Karpas-422 (cell line): ENCODE results near the gene PTDSS2. TPM values are rescaled to one million over a fixed set of nuclear protein-coding genes. Genes with fewer than 3 reads are reported as not detected.
"Not testable (repeated sequence)": the region's sequence is repeated elsewhere in the genome, so short reads cannot be mapped to it uniquely, and the experiment has no call there.

Source experiments
- DNase-seq: peaks from one replicate; pipeline ENCODE4 v3.0.0-alpha.2; 2015
- H2AFZ ChIP-seq: fragments of 200-600 bp; sonication (generic); 2 replicates; pipeline ENCODE4 v1.6.1; 2014; ENCODE audit warnings: antibody characterized with exemption, low read length, mixed read lengths
- H3K27ac ChIP-seq: fragments of 200-600 bp; sonication (generic); 2 replicates; pipeline ENCODE4 v1.5.1; 2014; ENCODE audit warnings: mild to moderate bottlenecking, low read length, moderate library complexity
- H3K27me3 ChIP-seq: fragments of 200-600 bp; sonication (generic); 2 replicates; pipeline ENCODE4 v1.6.1; 2014; ENCODE audit warnings: low read length, mixed read lengths
- H3K36me3 ChIP-seq: fragments of 200-600 bp; sonication (generic); 2 replicates; pipeline ENCODE4 v1.6.1; 2014; ENCODE audit warnings: low read length, mixed read lengths; ENCODE audit not compliant: insufficient read depth
- H3K4me1 ChIP-seq: fragments of 200-600 bp; sonication (generic); 2 replicates; pipeline ENCODE4 v1.6.1; 2014; ENCODE audit warnings: mild to moderate bottlenecking, low read length, mixed read lengths
- H3K4me2 ChIP-seq: fragments of 200-600 bp; sonication (generic); 2 replicates; pipeline ENCODE4 v1.6.1; 2014; ENCODE audit warnings: low read length, low read depth, mild to moderate bottlenecking; ENCODE audit not compliant: poor library complexity, severe bottlenecking
- H3K4me3 ChIP-seq: fragments of 200-600 bp; sonication (generic); 2 replicates; pipeline ENCODE4 v1.5.1; 2014; ENCODE audit warnings: mild to moderate bottlenecking, antibody characterized with exemption, low read length, mixed read lengths
- H3K79me2 ChIP-seq: fragments of 200-600 bp; sonication (generic); 2 replicates; pipeline ENCODE4 v1.6.1; 2014; ENCODE audit warnings: mild to moderate bottlenecking, low read length, mixed read lengths
- H3K9ac ChIP-seq: fragments of 200-600 bp; sonication (generic); 2 replicates; pipeline ENCODE4 v1.6.0; 2014; ENCODE audit warnings: low read length
- H3K9me2 ChIP-seq: fragments of 200-600 bp; sonication (generic), shearing (Covaris generic); replicated peaks from 2 replicates; pipeline ENCODE4 v1.6.0; 2014; ENCODE audit warnings: mild to moderate bottlenecking, low read length, moderate library complexity; ENCODE audit not compliant: insufficient read depth
- H3K9me3 ChIP-seq: fragments of 300-700, 200-600 bp; sonication (generic); 2 replicates; pipeline ENCODE4 v1.6.1; 2014; ENCODE audit warnings: low read length, mixed read lengths
- H4K20me1 ChIP-seq: fragments of 200-600 bp; sonication (generic); 2 replicates; pipeline ENCODE4 v1.6.1; 2014; ENCODE audit warnings: mild to moderate bottlenecking, antibody characterized with exemption, low read length, low read depth; ENCODE audit not compliant: insufficient read depth
- total RNA-seq: library from RNA; depleted of rRNA; stranded (reverse); fragments of >200 nt; shearing (Covaris generic); gene quantifications from 2 replicates; pipeline ENCODE4 v1.2.3, GENCODE V29; 2014; ENCODE audit warnings: low replicate concordance

PTDSS2 gene
- total RNA-seq, 1 experiment from 2014 or later: 13.5 TPM

- Histone ChIP-seq H3K27me3 (no peaks in the 10 kb centered on the region), H3K4me3 (peak overlapping the region; percentile 53; the same call in 1 of the 2 replicates), H3K79me2 (no peaks in the 10 kb centered on the region), H4K20me1 (no peaks in the 10 kb centered on the region), H3K36me3 (no peaks in the 10 kb centered on the region), H3K4me2 (peak overlapping the region; percentile 66), H3K4me1 (peaks cover 7% of the 10 kb centered on the region), H3K9me2 (no peaks in the 10 kb centered on the region), H3K27ac (no peak overlapping the region), H3K9me3 (no peaks in the 10 kb centered on the region; the same call in 1 of the 2 replicates), H2AFZ (peak overlapping the region; percentile 61; the same call in 1 of the 2 replicates), H3K9ac (peak overlapping the region; percentile 57)
- peak; percentile 96 for DNase-seq
Observed at GRCh38 chr11:406796-407650, 43.1 kb upstream of the PTDSS2 start.

- Histone ChIP-seq H3K9ac (no peak overlapping the region), H3K4me3 (no peak overlapping the region), H4K20me1 (no peaks in the 10 kb centered on the region), H3K9me3 (no peaks in the 10 kb centered on the region; the same call in 1 of the 2 replicates), H3K9me2 (no peaks in the 10 kb centered on the region), H3K4me2 (no peak overlapping the region), H3K79me2 (no peaks in the 10 kb centered on the region), H3K27ac (no peak overlapping the region), H3K4me1 (peaks cover 7% of the 10 kb centered on the region), H3K27me3 (no peaks in the 10 kb centered on the region), H2AFZ (no peak overlapping the region), H3K36me3 (no peaks in the 10 kb centered on the region)
- no peak for DNase-seq
Observed at GRCh38 chr11:407651-408123, 42.4 kb upstream of the PTDSS2 start.

DNA sequence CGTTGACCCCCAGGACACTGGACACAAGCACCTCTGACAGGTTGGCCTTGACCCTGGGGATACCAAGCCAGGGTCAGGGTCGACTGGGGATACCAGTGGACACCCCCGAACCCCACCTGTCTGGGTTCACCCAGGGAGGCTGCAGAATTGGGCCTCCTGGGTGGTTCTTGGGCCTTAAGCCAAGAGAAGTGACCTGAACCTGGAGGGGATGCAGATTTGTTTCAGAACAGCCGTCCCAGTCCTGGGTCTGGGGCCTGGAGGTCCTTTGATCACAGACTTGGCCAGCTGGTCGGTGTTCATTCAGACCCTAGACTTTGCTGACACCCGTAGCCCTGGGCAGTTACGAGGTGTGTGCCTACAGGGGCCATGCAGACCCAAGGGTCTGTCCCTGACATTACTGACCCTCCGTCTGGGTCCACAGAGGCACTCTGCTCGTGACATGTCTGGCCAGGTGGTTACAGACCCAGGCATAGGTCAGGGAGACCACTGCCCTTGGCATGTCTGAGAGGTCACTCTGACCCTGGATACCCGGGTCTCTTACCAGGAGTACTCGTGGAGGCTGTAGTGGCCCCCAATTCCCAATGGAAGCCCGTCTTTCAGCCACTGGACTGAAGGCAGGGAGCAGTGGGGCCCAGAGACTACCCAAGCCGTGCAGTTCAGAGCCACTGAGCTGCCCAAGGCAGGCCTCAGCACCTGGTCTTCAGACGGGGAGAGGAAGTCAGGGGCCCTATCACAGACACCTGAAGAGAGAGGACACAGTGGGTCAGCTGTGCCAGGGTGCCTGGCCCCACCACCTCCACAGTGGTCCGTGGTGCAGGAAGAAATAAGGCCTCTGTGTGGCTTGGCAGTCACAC is 41.7 kb upstream of the PTDSS2 start:
- Histone ChIP-seq H3K4me1 (peaks cover 7% of the 10 kb centered on the region), H3K79me2 (no peaks in the 10 kb centered on the region), H3K27ac (no peak overlapping the region), H3K4me2 (no peak overlapping the region), H4K20me1 (0 out of 2 replicates have a peak, but pooled peaks cover 3% of the 10 kb centered on the region), H3K9ac (no peak overlapping the region), H3K4me3 (no peak overlapping the region), H3K9me2 (no peaks in the 10 kb centered on the region), H3K9me3 (no peaks in the 10 kb centered on the region; the same call in 1 of the 2 replicates), H3K36me3 (no peaks in the 10 kb centered on the region), H2AFZ (no peak overlapping the region), H3K27me3 (no peaks in the 10 kb centered on the region)
- no peak for DNase-seq

GRCh38 chr11:409008-409599 is 41.0 kb upstream of the PTDSS2 start:
- Histone ChIP-seq H3K27ac (no peak overlapping the region), H3K9me2 (no peaks in the 10 kb centered on the region), H2AFZ (no peak overlapping the region), H3K79me2 (no peaks in the 10 kb centered on the region), H3K9ac (no peak overlapping the region), H3K36me3 (no peaks in the 10 kb centered on the region), H3K27me3 (no peaks in the 10 kb centered on the region), H3K4me3 (no peak overlapping the region), H3K9me3 (no peaks in the 10 kb centered on the region), H3K4me2 (no peak overlapping the region), H4K20me1 (0 out of 2 replicates have a peak, but pooled peaks cover 3% of the 10 kb centered on the region), H3K4me1 (peaks cover 7% of the 10 kb centered on the region)
- no peak for DNase-seq

DNA sequence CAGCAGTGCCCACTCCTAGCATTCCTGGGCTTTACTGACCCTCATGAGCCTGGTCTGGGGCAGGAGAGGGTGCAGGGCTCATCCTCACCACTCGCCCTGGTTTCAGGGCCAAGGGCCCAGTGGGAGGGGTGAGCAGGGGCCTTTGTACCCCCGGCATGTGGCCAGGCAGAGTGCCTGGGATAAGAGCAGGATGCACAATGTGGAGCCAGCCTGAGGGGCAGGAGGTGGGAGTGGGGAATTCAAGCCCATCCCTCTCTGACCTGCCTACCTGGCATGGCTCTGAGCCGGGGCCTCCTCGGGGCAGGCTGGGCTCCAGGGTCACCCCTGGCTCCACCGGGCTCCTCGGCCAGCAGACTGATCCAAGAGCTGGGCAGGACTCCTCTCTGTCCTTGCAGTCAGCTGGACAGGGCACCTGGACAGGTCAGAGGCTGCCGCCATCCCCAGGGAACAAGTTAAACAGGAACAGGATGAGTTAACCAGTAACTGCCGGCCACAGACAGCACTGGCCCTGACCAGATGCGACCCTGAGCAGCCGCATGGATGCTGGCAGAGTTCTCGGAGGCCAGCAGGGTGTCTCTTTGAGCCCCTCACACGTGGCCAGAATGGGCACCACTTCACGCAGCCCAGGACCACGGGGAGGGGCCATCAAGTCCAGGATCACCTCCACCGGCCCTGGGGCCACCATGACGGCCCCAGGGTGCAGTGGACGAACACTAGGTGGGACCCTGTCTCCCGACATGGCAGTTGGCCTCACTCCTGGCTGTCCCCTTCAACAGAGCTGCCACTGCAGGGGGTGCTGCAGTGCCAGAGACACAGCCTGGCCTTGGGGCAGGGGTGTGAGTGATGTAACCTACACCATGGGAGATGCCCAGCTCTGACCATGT is 40.2 kb upstream of the PTDSS2 start:
- no peaks in the 10 kb centered on the region for H3K27me3 ChIP-seq

DNA sequence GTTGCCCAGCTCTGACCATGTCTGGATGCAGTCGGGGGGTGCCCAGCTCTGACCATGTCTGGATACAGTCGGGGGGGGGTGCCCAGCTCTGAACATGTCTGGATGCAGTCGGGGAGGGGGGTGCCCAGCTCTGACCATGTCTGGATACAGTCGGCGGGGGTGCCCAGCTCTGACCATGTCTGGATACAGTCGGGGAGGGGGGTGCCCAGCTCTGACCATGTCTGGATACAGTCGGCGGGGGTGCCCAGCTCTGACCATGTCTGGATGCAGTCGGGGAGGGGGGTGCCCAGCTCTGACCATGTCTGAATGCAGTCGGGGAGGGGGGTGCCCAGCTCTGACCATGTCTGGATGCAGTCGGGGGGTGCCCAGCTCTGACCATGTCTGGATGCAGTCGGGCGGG is 39.4 kb upstream of the PTDSS2 start:
- H3K9me2 ChIP-seq, H3K27ac ChIP-seq, H3K79me2 ChIP-seq, H3K4me3 ChIP-seq, H3K4me2 ChIP-seq, DNase-seq, H3K27me3 ChIP-seq, H3K9ac ChIP-seq, H4K20me1 ChIP-seq, H2AFZ ChIP-seq, H3K9me3 ChIP-seq, H3K36me3 ChIP-seq, H3K4me1 ChIP-seq: not testable (repeated sequence)

More for the DNA sequence above, 40.2 kb upstream of the PTDSS2 start:
- H3K4me3 ChIP-seq: no peak overlapping the region
- H3K9me3 ChIP-seq: no peaks in the 10 kb centered on the region
- 0 out of 2 replicates have a peak, but pooled peaks cover 3% of the 10 kb centered on the region for H4K20me1 ChIP-seq
- H3K9ac ChIP-seq: no peak overlapping the region
- no peak overlapping the region for H3K27ac ChIP-seq
- no peak overlapping the region for H3K4me2 ChIP-seq
- no peaks in the 10 kb centered on the region for H3K9me2 ChIP-seq
- no peaks in the 10 kb centered on the region for H3K79me2 ChIP-seq
- no peak overlapping the region for H2AFZ ChIP-seq
- DNase-seq: no peak
- H3K4me1 ChIP-seq: peaks cover 7% of the 10 kb centered on the region
- no peaks in the 10 kb centered on the region for H3K36me3 ChIP-seq

- not testable (repeated sequence) for H3K4me3 ChIP-seq, H3K9ac ChIP-seq, H3K4me1 ChIP-seq, H4K20me1 ChIP-seq, H3K27me3 ChIP-seq, H3K27ac ChIP-seq, H3K9me2 ChIP-seq, H3K9me3 ChIP-seq, H3K4me2 ChIP-seq, DNase-seq, H3K79me2 ChIP-seq, H3K36me3 ChIP-seq, H2AFZ ChIP-seq
Observed at GRCh38 chr11:411520-411919, 38.6 kb upstream of the PTDSS2 start.
